NOMO-1 (cell line): ENCODE results near the gene BCL2.
A peak's percentile ranks its signal among the peaks of the same experiment; 100 is the strongest.

ENCODE experiments used
- DNase-seq, 2 experiments: peaks; one replicate each; lab custom pipeline; 2025; ENCODE audit not compliant: unreplicated experiment in 2 of 2; lab: John Stamatoyannopoulos, UW

BCL2 gene

DNA sequence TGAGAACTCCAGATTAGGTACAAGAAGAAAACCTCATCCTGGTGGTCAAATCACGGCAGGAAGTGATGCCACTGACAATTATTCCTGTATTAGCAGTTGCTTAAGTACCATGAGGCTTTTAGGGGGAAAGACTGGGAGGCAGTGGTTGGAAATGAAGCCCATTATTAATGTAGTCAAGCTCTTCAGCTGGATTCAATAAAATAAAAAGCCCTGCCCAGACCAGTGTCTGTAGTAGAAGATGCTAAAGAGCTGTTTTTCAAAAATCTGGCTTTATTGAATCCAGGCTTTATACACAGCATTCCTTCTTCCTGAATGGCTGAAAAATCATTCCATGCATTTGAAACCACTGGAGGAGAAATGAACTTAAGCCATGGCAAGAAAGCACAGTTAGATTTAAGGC lies 155.2 kb downstream of the BCL2 start:
- no peak for DNase-seq

DNA sequence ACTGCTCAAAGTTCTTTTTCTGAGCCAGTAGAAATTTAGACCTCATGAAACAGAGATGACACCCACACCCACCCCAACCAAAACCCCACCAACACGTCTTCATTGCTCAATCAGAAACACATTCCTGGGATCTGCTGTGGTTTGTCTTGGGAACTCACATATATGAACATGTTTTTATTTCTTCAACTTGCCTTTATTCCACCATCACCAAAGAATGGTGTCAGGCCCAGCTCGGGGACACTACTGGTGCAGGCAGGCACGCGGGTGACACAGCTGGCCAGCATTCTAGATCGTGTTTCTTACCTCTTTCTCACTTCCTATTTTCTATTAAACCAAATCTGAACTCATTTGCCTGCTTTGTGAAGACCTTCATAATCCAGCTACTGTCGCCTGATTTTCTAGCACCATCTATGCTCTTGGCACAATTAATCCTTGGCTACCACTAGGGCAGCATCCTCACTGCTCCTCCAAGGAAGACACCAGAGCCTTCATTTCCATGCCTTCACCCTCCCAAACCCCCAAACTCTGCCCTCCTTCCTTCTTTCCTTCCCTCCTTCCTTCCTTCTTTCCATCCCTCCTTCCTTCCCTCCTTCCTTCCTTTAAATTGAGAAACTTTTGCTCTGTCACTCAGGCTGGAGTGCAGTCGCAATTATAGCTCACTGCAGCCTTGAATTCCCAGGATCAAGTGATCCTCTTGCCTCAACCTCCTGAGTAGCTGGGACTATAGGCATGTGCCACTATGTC lies 157.1 kb downstream of the BCL2 start:
- peak; percentile 44 to 64 for DNase-seq

DNA sequence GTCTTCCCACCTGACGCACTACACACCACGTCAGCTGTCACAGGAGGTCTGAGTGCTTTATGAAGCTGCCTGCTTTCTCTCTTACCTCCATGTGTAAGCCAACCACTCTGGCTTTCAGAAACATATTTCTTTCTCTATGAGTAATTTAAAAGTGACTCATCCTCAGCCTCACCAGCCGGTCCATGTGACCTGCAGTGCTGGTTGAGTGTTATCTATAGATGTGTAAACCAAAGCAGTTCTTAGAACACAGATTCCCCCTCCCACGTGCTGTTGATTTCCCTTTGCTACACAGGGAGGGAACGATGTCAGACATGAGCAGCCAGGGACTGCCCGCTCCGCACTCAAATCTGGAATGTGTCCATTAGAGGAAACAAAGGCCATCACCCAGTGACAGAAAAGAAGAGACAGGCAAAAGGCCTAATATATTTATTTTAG lies 157.8 kb downstream of the BCL2 start:
- peak; percentile 13 to 84 for DNase-seq

DNA sequence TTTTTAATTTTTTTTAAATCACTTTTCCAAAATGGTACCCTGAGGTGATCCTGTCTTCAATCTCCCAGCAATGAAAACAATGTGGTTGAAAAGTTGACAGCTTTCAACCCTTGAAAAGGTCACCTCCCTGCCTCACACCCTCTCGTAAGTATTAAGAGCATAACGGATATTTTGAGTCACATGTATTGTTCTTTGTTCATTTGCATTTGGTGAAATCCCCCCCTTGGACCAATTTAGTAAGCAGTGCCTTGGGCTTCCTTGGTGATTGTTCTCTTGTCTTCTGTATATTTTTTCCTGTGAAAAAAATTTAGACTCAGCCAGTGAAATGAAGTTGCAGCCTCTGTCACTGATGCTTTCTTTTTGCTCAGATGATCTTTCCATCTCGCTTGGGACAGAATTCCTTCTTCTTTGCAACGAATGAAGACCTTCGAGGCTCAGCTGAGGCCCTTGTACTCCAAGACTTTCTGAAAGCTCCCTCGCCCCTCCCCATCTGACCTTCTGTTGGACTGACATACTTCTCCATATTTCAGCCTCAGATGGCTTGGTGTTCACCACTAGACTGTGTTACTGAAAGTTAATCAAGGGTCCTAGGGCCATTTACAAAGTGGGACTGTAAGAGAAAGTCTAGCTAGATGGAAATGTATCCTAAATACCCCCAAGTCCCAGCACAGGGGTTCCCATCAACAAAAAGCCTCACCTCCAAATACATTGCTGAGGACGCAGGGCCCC lies 158.4 kb downstream of the BCL2 start:
- DNase-seq, result no peak

DNA sequence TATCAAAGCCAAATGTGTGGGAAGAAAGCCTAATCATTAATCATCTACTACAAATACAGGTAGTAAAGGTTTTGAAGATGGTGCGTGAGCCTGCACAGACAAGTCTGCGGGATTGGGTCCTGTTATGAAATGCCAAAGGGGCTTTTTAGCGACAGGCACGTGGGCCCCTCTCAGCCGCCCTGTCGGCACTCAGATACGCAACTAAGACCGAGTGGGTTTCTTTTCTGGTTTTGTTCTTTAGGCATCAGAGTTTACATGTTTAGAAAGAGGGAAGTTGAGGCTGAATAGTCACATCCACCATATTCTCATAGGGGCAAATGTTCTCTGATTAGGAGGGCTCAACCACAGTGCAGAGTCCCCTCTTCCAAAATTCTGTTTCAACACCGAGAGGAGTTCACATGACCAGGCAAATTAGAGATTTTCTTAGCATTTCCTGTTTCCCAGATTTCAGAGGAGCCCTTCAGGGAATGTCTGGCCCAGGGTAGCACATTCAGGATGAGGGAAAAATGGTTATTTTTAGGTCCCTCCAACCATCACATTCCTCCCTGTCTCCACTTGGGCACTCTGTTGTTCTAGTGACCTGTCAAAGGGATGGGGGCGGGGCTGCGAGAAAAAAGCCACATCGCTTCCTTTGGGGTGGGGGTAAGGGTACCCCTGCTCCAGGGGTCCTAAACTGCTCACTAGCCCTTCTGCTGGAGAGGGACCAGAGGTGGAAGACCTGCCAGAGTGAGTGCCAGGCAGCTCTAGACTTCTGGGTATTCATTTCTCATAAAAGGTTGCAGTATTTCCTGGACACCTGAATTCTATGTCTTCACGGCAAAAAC lies 159.2 kb downstream of the BCL2 start:
- no peak for DNase-seq

DNA sequence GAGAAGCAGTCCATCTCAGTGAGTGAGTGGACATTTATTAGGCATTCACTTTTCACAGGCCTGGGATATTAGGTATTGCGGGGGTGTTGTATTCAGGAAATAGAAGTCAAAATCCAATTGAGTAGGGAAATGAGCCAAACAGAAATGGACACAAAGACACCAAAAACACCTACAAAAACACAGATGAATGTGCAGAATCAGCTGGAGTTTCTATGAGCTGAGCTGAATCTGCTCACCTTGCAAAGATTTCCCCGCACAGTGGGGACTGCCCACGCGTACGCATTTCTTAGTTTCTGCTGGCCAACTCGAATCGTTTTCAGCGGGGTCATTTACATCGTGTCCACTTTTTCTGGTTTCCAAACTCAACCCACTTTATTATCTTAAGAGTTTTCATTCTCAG lies 160.0 kb downstream of the BCL2 start:
- DNase-seq, result no peak

DNA sequence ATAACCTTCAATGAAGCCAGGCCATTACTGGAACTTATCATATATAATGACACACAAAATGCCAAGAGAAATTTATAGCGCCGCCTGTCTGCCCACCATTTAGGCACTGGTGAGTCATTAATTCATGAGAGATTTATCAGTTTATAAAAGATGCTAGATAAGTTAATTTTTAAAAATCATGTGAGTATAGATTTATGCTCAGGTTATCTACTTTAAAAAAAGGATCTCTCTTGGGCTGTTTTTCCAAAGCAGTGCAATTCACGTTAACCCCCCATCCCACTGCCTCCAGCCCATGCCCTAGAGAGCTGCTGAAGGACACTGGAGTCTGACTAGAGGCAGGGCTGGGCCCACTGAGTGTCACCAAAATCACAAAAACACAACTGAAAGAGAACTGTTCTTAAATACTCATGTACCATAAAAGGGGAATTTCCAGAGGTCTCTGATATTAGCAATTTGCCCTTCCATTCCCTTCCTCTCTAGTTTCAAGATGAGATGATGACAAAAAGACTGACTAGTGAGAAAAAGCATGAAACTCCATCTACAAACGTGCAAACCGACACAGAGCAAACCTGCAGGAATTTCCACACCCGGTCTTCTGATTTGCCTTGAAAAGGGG lies 160.8 kb downstream of the BCL2 start:
- no peak for DNase-seq

DNA sequence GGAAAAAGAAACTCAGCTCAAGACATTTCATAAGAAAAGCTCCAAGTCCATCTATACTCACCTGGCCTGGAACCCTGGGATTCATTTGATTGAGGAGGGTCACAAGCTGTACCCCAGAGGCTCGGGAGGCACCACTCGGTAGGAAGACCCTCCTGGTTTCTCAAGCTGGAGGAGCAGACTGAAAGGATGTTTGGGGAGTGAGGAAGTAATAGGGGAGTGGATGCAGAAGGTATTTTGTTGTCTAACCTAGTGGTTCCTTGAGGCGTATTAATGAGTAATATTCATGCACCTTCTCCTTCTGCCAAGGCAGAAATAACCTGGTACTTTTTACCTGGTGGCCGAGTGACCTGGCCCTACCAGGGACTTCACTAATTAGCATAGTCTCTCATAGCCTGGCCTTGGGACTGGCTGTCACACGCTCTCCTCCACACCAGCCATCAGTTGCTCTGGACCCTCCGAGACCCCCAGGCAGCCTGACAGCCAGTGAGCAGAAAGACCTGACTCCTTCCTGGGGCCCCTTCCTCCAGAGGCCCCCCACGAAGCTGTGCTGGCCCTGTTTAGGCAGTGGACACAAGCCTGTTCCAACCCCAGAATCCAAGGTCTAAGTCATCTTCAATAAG lies 161.4 kb downstream of the BCL2 start:
- DNase-seq, result no peak

DNA sequence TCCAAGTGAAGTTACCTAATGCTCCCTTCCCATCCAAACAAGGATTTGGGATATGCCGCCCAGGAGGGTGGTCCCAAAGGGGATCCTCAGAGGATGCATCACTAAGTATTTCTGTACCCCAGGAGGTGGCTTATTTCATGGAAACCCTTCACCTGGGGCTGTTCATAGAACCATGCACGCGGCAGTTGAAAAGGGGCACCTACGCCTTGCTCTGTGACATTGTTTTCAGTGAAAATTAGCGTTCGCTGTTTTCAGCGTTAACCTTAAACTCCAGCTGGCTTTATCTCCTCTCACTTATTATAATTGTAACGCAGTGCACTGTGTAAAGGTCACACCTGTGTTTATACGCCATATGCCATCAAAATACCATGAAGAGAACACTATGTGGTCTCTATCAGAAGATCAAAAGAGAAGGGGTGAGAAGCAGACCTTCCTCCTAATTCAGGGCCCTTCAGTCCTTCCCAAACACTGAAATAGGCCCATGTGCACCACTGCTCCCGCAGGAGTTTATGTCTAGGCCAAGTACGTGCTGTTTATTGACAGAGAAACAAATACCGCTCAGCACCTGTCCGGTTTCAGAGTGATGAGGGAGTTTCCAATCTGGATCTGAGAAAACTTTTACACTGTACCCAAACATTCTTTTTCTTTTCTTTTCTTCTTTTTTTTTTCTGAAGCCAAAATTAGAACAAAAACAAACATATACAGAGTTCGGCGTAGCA lies 162.1 kb downstream of the BCL2 start:
- DNase-seq, result no peak

DNA sequence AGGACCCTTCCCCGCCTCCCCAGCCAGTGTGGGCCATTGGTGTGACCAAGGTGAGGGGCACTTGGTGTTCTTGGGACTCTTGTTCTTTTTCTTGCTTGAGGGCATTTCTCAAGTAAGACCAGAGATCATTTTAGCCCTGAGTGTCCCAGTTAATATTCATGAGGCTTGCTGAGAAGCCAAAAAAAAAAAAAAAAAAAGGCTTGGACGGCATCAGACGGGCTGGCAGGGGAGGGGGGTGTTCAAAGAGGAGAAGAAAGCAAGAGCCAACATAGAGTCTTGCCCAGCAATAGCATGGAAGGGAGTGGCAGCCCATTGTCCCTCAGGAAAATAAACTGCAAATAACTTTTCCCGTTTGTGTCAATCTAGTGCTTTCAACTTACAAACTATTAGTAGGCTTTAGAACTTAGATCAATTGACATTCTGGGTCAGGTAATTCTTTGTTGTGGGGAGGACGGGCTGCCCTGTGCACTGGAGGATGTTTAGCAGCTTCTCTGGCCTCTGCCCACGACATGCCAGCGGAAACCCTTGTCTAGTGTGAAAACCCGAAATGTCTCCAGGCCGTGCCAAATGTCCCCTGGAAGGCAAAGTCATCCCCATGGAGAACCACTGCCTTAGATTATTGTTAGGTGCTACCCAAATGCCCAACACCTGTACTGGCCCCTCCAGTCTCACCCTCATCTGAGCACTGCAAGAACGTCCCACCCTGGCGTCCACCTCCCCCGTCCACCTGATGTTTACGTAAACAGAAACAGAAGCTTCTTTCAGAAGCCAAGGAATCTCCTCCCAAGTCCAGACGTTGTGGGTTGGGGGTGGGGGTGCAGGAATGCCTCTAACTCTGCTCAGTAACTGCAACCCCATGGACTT lies 163.4 kb downstream of the BCL2 start:
- DNase-seq, result no peak

DNA sequence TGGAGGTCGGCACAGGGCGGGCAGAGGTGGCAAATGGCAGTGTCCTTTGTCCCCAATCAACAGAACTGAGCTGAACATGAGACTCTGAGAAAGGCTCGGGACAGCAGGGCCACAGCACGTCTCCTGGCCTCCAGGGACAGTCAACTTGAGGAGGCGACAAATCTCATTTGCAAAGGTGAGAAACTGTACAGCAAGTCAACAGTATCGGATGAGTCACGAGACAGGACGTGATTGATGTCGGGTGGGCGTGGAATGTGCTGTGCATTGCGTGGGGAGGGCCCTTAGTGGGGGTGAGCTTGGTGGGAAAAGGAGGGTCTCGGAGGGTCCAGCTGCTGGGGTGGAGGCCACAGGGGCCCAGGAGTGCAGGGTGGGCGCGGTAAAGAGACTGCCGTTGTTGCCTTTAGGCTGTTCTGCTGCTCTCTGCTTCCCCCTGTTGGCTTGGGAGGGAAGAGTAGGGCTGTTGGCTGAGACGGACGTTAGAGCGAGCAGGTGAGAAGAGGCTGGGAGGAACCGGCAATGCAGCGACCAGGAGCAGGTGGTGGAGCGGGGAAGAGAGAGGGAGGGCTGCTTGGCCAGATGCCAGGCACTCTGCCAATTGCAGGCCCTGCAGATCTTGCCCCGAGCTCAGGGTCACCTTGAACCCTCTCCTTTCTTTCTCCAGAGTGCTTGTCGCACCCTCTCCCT lies 164.3 kb downstream of the BCL2 start:
- peak; percentile 42 to 47 for DNase-seq

DNA sequence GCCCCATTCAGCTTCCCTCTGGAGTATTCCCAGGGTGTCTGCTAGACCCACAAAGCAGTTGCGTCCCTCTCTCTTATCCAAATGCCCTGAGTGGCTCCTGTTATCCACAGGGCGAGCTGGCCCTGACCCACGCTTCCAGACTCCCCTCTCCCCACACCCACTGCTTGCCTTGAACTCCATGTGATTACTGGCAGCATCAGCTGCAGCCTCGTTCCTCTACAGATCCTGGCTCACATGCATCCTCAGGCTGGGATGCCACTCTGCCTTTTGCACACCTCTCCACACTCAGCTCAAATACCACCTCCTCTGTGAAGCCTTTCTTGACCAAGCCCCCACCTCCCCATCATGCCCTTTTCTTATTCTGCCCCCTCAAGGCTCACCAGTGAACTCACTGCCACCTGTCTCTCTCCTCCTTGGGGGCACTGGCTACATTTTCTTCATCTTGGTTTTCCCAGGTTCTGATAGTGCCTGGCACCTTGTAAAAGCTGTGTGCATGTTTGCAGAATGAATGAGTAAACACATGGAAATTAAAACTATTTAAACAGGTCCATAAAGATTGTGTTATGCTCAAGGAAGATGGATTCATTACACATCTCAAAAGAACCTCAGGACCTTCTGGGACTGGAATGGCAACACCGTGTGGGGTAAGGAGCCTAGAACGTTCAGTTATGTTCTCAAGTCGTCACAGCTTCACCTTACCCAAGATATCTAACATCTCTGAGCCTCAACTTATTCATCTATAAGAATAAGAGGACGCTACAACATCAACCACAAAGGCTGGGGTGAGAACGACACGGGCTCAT lies 165.0 kb downstream of the BCL2 start:
- no peak for DNase-seq

DNA sequence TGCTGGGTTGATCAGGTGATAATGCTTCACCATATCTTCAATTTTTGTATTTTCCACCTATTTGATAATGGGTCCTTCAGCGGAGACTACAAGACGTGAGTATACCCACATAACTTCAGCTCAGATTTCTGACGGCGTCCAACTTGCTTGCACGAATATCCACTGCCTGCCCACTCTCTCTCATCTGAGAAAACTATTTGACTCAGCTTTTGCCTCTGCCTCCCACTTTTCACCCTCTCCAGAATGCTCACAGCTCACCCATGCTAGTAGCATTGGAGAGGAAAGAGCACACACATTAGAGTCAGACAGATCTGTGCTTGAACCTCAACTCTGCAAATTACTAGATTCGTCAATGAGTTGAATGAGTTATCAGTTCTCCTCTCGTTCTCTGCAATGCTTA lies 166.8 kb downstream of the BCL2 start:
- DNase-seq, result no peak

DNA sequence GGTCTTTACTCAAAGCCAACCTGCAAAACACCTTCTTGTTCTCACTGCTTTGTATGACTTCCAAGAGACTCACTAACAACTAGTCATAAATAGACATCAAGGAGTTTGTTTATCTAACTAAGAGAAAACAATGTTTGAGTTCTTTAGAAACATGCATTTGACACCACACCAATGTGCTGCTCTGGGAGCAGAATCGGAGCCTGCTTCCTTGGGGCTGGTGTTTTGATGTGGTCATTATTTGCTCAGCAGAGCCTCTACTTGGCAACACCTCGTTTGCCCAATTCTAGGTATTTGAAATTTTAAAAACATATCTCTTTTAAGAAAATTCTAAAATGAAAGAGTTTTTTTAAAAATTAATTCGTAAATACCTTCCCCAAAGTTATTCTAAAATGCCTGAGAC lies 167.5 kb downstream of the BCL2 start:
- DNase-seq, result no peak

DNA sequence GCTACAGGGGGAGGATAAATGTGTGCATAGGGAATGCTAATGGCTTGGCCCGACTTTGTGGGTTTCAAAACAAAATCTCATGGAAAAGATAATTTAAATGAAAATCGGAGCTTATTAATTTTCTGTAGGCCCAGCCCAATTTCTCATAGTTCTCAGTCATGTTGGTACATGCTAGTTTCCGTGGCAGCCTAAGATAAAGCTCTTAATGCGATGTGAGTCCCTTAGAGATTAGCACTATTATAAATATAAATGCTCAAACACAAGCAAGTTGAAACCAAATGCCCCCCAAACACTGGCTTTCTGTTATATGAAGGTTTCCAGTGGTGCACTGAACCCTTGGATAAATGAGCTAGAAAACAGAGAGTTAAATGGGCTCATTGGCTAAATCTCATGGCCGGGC lies 168.0 kb downstream of the BCL2 start:
- DNase-seq, result no peak

DNA sequence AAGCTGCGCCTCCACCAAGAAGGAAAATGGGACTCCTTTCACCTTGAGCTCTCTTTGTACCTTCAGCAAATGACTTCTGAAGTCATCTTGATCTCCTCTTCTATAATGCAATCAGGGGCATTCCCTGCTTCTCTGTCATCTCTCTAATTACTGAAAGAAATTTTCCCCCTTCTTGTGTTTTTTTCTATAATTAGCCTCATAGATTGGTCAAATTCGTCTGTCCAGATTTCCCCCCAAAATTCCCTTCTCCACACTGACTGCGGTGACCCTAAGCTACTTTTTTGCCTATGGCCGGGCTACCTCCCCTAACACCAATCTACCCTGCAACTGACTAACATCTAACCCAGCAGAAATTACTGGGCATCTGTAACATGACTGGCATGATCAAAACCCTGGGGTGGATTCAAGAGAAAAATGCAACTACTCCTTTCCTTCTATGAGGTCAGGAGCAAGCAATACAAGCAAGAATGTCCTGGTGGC lies 168.6 kb downstream of the BCL2 start:
- no peak for DNase-seq

DNA sequence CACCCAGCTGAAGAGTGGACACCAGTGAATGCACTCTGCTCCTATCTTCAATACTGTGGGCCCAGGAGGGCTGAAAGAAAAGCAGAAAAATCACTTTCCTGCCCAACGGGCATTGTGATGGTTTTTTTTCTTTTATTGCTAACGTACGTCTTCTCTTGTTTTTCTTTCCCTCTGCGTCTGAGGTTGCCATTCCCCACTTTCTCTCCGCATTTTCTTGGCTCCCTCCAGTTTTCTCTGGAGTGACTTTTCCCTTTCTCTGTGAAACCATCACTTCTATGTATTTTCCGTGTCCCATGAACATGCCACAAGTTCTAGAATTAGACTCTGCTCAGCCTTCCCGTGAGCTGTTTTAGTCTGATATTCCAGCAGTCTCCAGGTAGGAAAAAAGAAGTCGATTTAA lies 169.2 kb downstream of the BCL2 start:
- no peak for DNase-seq

DNA sequence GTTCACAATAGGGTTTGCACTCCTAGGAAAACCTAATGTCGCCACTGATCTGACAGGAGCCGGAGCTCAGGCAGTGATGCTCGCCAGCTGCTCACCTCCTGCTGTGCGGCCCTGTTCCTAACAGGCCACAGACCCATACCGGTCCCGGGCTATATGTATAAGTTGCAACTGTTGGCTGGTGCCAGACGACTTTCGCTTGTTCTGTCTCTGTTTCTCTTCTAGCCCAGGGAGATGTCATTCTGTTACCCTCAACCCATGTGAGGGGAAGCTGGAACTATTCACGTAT lies 170.3 kb downstream of the BCL2 start:
- DNase-seq, result no peak
